Spleen (tissue), 11 donors: ENCODE results near the gene FBN3. TPM values are rescaled to one million over a fixed set of nuclear protein-coding genes. Genes with fewer than 3 reads are reported as not detected.

ENCODE experiments used
- DNase-seq: peaks from one replicate; pipeline ENCODE4 v3.0.0-alpha.2; 2020
- H3K27ac ChIP-seq, 8 donors: fragments of 200-600 bp; sonication (generic) in 7 of 8; 1 replicate in 4 of 8; 2 replicates in 4 of 8; pipeline versions ENCODE4 v1.5.0 to v1.8.0; 2016 to 2021; ENCODE audit warnings: inconsistent platforms in 4 of 8, mild to moderate bottlenecking in 4 of 8, moderate library complexity in 1 of 8
- H3K27me3 ChIP-seq, 7 donors: fragments of 200-600 bp; sonication (generic) in 6 of 7; replicated peaks in 1 of 7; 1 replicate in 4 of 7; 2 replicates in 3 of 7; pipeline versions ENCODE4 v1.5.0 to v1.8.0; 2016 to 2021; ENCODE audit warnings: inconsistent platforms in 3 of 7, mild to moderate bottlenecking in 1 of 7
- H3K36me3 ChIP-seq, 6 donors: fragments of 200-600 bp; sonication (generic) in 5 of 6; 1 replicate in 4 of 6; 2 replicates in 2 of 6; pipeline versions ENCODE4 v1.5.0 to v1.8.0; 2016 to 2021; ENCODE audit warnings: inconsistent platforms in 2 of 6
- H3K4me1 ChIP-seq, 6 donors: fragments of 200-600 bp; sonication (generic) in 5 of 6; 1 replicate in 3 of 6; 2 replicates in 3 of 6; pipeline versions ENCODE4 v1.5.0 to v1.8.0; 2016 to 2021; ENCODE audit warnings: inconsistent platforms in 3 of 6
- H3K4me3 ChIP-seq, 8 donors: fragments of 200-600 bp; sonication (generic) in 7 of 8; 1 replicate in 4 of 8; 2 replicates in 4 of 8; pipeline versions ENCODE4 v1.5.0 to v1.8.0; 2016 to 2021; ENCODE audit warnings: inconsistent platforms in 4 of 8, mild to moderate bottlenecking in 4 of 8, moderate library complexity in 2 of 8
- H3K9me3 ChIP-seq, 8 donors: fragments of 200-600 bp; sonication (generic) in 7 of 8; 1 replicate in 4 of 8; 2 replicates in 4 of 8; pipeline versions ENCODE4 v1.5.0 to v1.8.0; 2016 to 2021; ENCODE audit warnings: inconsistent platforms in 4 of 8
- POLR2A ChIP-seq, 3 donors: fragments of 450-650 bp; IDR thresholded peaks; one replicate each; pipeline ENCODE4 v1.5.1; 2017; ENCODE audit warnings: antibody characterized with exemption in 3 of 3, mild to moderate bottlenecking in 1 of 3
- POLR2AphosphoS5 ChIP-seq, 3 donors: sonication (generic); formaldehyde crosslinking; IDR thresholded peaks; one replicate each; pipeline ENCODE4 v1.5.1; 2017; ENCODE audit warnings: antibody characterized with exemption in 3 of 3
- WGBS, 5 donors: extraction: QIAGEN DNeasy Blood & Tissue Kit in 3 of 5; methylation state at CpG; one replicate each; pipeline versions ENCODE4 v1.1.5 to v1.1.7; 2013 to 2018; 5-methylcytosine and 5-hydroxymethylcytosine counted together
- intact Hi-C: fragments of 100-400 bp; cut with DNase I; formaldehyde crosslinking; loops from one replicate; pipeline ENCODE4 v1.15.0; 2023; ENCODE audit warnings: low total_unique reads
- polyA plus RNA-seq, 3 donors: library from polyadenylated mRNA; stranded (reverse); fragments of 200-250 nt; gene quantifications; one replicate each; pipeline ENCODE4 v1.2.1, GENCODE V29; 2013
- total RNA-seq, 7 donors: library from RNA; depleted of rRNA in 3 of 7; stranded (reverse); fragments of >200 nt in 3 of 7; fragmentation: NEBNext Ultra II Directional in 4 of 7; extraction: Animal tissue kit (Norgen Biotek cat#: 25700) in 4 of 7; gene quantifications; one replicate each; pipeline versions ENCODE4 v1.1.0 to v1.2.1, GENCODE V29; 2016 to 2021
- TF ChIP-seq, protein P1 (sequence below), 11 experiments: fragments of 200-600 bp in 7 of 11; fragments of 450-650 bp in 4 of 11; sonication (generic) in 4 of 11; IDR thresholded peaks in 8 of 11; conservative IDR thresholded peaks in 3 of 11; 1 replicate in 7 of 11; 2 replicates in 4 of 11; pipeline versions ENCODE4 v1.4.0 to v1.8.0; 2016 to 2021; ENCODE audit warnings: antibody characterized with exemption in 11 of 11, inconsistent platforms in 4 of 11, mild to moderate bottlenecking in 1 of 11
- donor health status: healthy with polysubstance abuse.
- donor health status: DM: no; HTN: no; CAD: no; lungs with moderate emphysema.
- donor health status: DM: no; HTN: no; CAD: no.
- donor health status: Bipolar disorder and iron deficiency.
- donor health status: healthy.
- donor health status: DM: no; HTN: no; CAD: no.
- donor health status: DM: yes; HTN: yes; CAD: no.

FBN3 gene
- total and polyA plus RNA-seq, 10 donors, result 0.02 TPM; not detected in 9

DNA sequence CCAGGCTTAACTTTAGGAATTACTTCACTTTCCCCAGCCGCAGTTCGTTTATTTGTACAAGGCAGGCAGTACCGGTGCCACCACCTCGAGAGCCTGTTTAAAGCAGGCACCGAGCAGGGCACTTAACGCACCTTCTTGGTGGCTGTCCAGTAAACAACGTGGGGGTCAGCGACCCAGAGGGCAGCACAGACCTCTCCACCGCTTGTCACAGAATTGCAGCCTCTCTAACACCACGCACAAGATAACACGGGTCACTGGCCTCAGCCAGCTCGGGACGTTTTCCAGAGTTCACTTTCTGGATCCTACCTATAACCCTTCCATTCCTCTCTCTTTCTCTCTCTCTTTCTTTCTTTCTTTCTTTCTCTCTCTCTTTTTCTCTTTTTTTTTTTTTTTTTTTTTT is 127.1 kb downstream of the FBN3 start:
- TF ChIP-seq POLR2AphosphoS5 (IDR thresholded peaks at IDR 0.05), result no peak
- H3K36me3 ChIP-seq, result no peaks in the 10 kb centered on the region
- H3K27ac ChIP-seq, result no peak overlapping the region
- no peak for DNase-seq
- WGBS, 5 donors, result 88 to 93% (median 88%) methylated on average over 13 of the region's 13 CpGs
- H3K9me3 ChIP-seq, result no peaks in the 10 kb centered on the region
- intact Hi-C loops, result no loop called here
- no peak overlapping the region for H3K4me3 ChIP-seq
- H3K27me3 ChIP-seq, result no peaks in the 10 kb centered on the region
- peaks cover 0 to 6% (median 3%) of the 10 kb centered on the region in 6 donors for H3K4me1 ChIP-seq

DNA sequence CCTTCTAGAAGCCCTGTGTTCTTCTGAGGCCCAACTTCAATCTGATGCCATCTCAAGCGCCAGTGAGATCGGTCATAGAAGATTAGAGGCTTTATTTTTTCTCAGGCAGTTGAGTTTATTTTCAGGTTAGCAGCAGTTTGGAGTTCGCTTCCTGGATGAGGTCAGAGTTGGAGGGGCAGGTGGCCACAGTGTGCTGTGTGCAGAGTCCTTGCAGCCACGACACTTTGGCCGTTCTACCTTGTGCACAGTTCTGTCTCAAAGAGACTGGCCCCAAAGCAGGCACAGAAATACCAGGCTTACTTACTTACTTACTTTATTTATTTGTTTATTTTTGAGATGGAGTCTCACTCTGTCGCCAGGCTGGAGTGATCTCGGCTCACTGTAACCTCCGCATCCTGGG is 128.0 kb downstream of the FBN3 start:
- H3K4me3 ChIP-seq, result no peak overlapping the region
- H3K36me3 ChIP-seq, result no peaks in the 10 kb centered on the region
- no peak for DNase-seq
- intact Hi-C loops, result no loop called here
- no peaks in the 10 kb centered on the region for H3K9me3 ChIP-seq
- H3K27ac ChIP-seq, result no peak overlapping the region
- H3K27me3 ChIP-seq, result no peaks in the 10 kb centered on the region
- H3K4me1 ChIP-seq, result peaks cover 0 to 6% (median 3%) of the 10 kb centered on the region in 6 donors
- WGBS, 5 donors, result 85 to 92% (median 88%) methylated on average over 8 of the region's 8 CpGs
- TF ChIP-seq, protein P1, sequence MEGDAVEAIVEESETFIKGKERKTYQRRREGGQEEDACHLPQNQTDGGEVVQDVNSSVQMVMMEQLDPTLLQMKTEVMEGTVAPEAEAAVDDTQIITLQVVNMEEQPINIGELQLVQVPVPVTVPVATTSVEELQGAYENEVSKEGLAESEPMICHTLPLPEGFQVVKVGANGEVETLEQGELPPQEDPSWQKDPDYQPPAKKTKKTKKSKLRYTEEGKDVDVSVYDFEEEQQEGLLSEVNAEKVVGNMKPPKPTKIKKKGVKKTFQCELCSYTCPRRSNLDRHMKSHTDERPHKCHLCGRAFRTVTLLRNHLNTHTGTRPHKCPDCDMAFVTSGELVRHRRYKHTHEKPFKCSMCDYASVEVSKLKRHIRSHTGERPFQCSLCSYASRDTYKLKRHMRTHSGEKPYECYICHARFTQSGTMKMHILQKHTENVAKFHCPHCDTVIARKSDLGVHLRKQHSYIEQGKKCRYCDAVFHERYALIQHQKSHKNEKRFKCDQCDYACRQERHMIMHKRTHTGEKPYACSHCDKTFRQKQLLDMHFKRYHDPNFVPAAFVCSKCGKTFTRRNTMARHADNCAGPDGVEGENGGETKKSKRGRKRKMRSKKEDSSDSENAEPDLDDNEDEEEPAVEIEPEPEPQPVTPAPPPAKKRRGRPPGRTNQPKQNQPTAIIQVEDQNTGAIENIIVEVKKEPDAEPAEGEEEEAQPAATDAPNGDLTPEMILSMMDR (IDR thresholded peaks at IDR 0.05 in 8 of 11, conservative IDR thresholded peaks at IDR 0.05 in 3 of 11), result no peak
- TF ChIP-seq POLR2AphosphoS5 (IDR thresholded peaks at IDR 0.05) (no peak), POLR2A (IDR thresholded peaks at IDR 0.05) (no peak)

DNA sequence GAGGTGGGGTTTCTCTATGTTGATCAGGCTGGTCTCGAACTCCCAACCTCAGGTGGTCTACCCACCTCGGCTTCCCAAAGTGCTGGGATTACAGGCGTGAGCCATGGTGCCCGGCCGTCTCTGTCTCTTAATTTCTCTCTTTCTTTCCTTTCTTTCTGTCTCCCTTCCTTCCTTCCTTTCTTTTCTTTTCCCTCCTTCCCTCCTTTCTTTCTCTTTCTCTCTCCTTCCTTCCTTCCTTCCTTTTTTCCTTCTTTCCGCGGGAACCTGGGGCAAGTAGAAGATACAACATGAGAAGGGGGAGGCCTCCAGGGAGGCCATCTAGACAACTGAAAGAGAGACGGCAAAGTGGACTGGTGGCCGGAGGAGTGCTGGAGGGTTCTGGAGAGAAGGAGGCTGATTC is 128.7 kb downstream of the FBN3 start:
- Histone ChIP-seq H3K9me3 (no peaks in the 10 kb centered on the region), H3K4me1 (peaks cover 0 to 6% (median 3%) of the 10 kb centered on the region in 6 donors), H3K4me3 (no peak overlapping the region), H3K27ac (no peak overlapping the region), H3K36me3 (no peaks in the 10 kb centered on the region), H3K27me3 (no peaks in the 10 kb centered on the region)
- TF ChIP-seq, protein P1 (IDR thresholded peaks at IDR 0.05 in 8 of 11, conservative IDR thresholded peaks at IDR 0.05 in 3 of 11), result no peak
- no peak for TF ChIP-seq POLR2A (IDR thresholded peaks at IDR 0.05)
- TF ChIP-seq POLR2AphosphoS5 (IDR thresholded peaks at IDR 0.05), result no peak
- intact Hi-C loops, result no loop called here
- WGBS, 5 donors, result 69 to 80% (median 79%) methylated on average over 9 of the region's 9 CpGs
- DNase-seq, result no peak

DNA sequence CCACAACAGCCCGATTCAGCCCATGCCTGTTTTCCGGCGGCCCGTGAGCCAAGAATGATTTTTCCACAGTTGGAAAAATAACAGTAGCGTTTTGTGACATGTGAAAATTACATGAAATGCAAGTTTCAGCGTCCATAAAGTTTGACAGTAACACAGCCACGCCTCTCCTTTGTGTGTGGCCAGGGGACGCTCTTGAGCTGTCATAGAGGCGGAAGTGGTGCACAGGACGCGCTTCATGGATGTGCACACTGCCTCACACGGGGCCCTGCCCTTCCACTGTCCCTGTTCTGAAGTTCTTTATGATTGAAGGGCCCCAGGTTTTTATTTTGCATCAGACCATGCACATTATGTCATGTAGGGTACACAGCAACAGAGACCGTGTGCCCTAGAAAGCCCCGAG is 131.6 kb downstream of the FBN3 start:
- Histone ChIP-seq H3K27me3 (no peaks in the 10 kb centered on the region), H3K36me3 (no peaks in the 10 kb centered on the region), H3K4me1 (peaks cover 0 to 6% (median 3%) of the 10 kb centered on the region in 6 donors), H3K4me3 (no peak overlapping the region), H3K9me3 (no peaks in the 10 kb centered on the region), H3K27ac (no peak overlapping the region)
- no peak for TF ChIP-seq POLR2A (IDR thresholded peaks at IDR 0.05)
- TF ChIP-seq, protein P1 (IDR thresholded peaks at IDR 0.05 in 8 of 11, conservative IDR thresholded peaks at IDR 0.05 in 3 of 11), result peak in 8 of 11 experiments; percentile 16 to 50 (median 38)
- 60 to 75% (median 63%) methylated on average over 14 of the region's 14 CpGs for WGBS, 5 donors
- intact Hi-C loops, result no loop called here
- peak; percentile 85 for DNase-seq

Other genes starting within 250 kb of the FBN3 start
- 10 to 100 TPM; 19.5 to 41.3 (median 32.9) TPM for gene MAP2K7, start 245.7 kb downstream of the FBN3 start, total RNA-seq
- 10 to 100 TPM; 12.4 to 44.3 (median 18.9) TPM for gene MAP2K7, start 245.7 kb downstream of the FBN3 start, polyA plus RNA-seq
- not detected for gene TGFBR3L, start 234.8 kb downstream of the FBN3 start, total RNA-seq
- gene TGFBR3L, start 234.8 kb downstream of the FBN3 start, polyA plus RNA-seq, result under 1 TPM in 1 of 3 donors, not detected in 2; 0.11 TPM
- gene SNAPC2, start 229.3 kb downstream of the FBN3 start, total RNA-seq, result 10 to 100 TPM; 13.8 to 23.9 (median 17.7) TPM
- 10 to 100 TPM; 13.1 to 23.0 (median 19.3) TPM for gene SNAPC2, start 229.3 kb downstream of the FBN3 start, polyA plus RNA-seq
- gene CTXN1, start 223.5 kb downstream of the FBN3 start, total RNA-seq, result 1 to 10 TPM; 1.2 to 4.4 (median 2.1) TPM
- gene CTXN1, start 223.5 kb downstream of the FBN3 start, polyA plus RNA-seq, result under 1 TPM; 0.11 to 0.96 (median 0.64) TPM
- gene TIMM44, start 205.9 kb downstream of the FBN3 start, total RNA-seq, result 10 to 100 TPM; 33.2 to 94.9 (median 63.5) TPM
- gene TIMM44, start 205.9 kb downstream of the FBN3 start, polyA plus RNA-seq, result 10 to 100 TPM; 37.4 to 67.3 (median 66.0) TPM
- gene ELAVL1, start 144.0 kb downstream of the FBN3 start, total RNA-seq, result 10 to 100 TPM; 28.2 to 66.7 (median 52.9) TPM
- 10 to 100 TPM; 13.5 to 21.2 (median 18.9) TPM for gene ELAVL1, start 144.0 kb downstream of the FBN3 start, polyA plus RNA-seq
- 1 to 10 TPM in 1 of 7 donors, under 1 TPM in 2, not detected in 4; 0.55 to 1.2 (median 0.77) TPM for gene CCL25, start 96.8 kb downstream of the FBN3 start, total RNA-seq
- gene CCL25, start 96.8 kb downstream of the FBN3 start, polyA plus RNA-seq, result under 1 TPM; 0.42 to 0.78 (median 0.51) TPM
- gene CERS4, start 59.8 kb upstream of the FBN3 start, total RNA-seq, result 10 to 100 TPM; 27.7 to 46.3 (median 40.7) TPM
- gene CERS4, start 59.8 kb upstream of the FBN3 start, polyA plus RNA-seq, result 10 to 100 TPM; 43.2 to 49.2 (median 44.1) TPM
- 100 to 1,000 TPM in 1 of 7 donors, 10 to 100 TPM in 6; 35.8 to 131 (median 73.3) TPM for gene CD320, start 158.8 kb upstream of the FBN3 start, total RNA-seq
- gene CD320, start 158.8 kb upstream of the FBN3 start, polyA plus RNA-seq, result 10 to 100 TPM; 26.6 to 34.3 (median 28.1) TPM
- 10 to 100 TPM; 14.6 to 43.2 (median 28.0) TPM for gene NDUFA7, start 171.8 kb upstream of the FBN3 start, total RNA-seq
- 100 to 1,000 TPM in 1 of 3 donors, 10 to 100 TPM in 2; 95.1 to 131 (median 99.6) TPM for gene NDUFA7, start 171.8 kb upstream of the FBN3 start, polyA plus RNA-seq
- gene RPS28, start 171.9 kb upstream of the FBN3 start, total RNA-seq, result 1,000 to 10,000 TPM in 4 of 7 donors, 100 to 1,000 TPM in 3; 356 to 1,972 (median 1,411) TPM
- 1,000 to 10,000 TPM; 1,207 to 2,442 (median 2,131) TPM for gene RPS28, start 171.9 kb upstream of the FBN3 start, polyA plus RNA-seq
- gene KANK3, start 193.7 kb upstream of the FBN3 start, total RNA-seq, result 10 to 100 TPM; 42.2 to 84.6 (median 54.6) TPM
- 10 to 100 TPM; 14.0 to 66.7 (median 50.3) TPM for gene KANK3, start 193.7 kb upstream of the FBN3 start, polyA plus RNA-seq
- gene ANGPTL4, start 214.6 kb upstream of the FBN3 start, total RNA-seq, result 10 to 100 TPM in 4 of 7 donors, 1 to 10 TPM in 3; 1.8 to 28.3 (median 11.8) TPM
- 1 to 10 TPM; 7.4 to 8.5 (median 7.8) TPM for gene ANGPTL4, start 214.6 kb upstream of the FBN3 start, polyA plus RNA-seq
- gene RAB11B, start 240.8 kb upstream of the FBN3 start, total RNA-seq, result 100 to 1,000 TPM in 4 of 7 donors, 10 to 100 TPM in 3; 60.2 to 114 (median 100) TPM
- 100 to 1,000 TPM in 1 of 3 donors, 10 to 100 TPM in 2; 42.0 to 101 (median 42.5) TPM for gene RAB11B, start 240.8 kb upstream of the FBN3 start, polyA plus RNA-seq